Stimulated activated CD4-positive, alpha-beta T cell treated with anti-CD3 and anti-CD28 coated beads, Interleukin-4, amount 100 ng/mL, for 24 hours (primary cell): Measurements from ENCODE around the gene ZNF610.

Experiments
- DNase-seq: peaks from one replicate; pipeline ENCODE4 v3.0.0-alpha.2; 2020

Gene ZNF610

GRCh38 chr19:52398081-52398441 lies 62.0 kb downstream of the ZNF610 start:
- no peak for DNase-seq

- DNase-seq = no peak
Observed at GRCh38 chr19:52410276-52410675, 74.2 kb downstream of the ZNF610 start.

- DNase-seq = no peak
Observed at GRCh38 chr19:52415711-52416110, 79.7 kb downstream of the ZNF610 start.
